K562 (cell line): ENCODE results near the gene PATL2. TPM values are rescaled to one million over a fixed set of nuclear protein-coding genes. Genes with fewer than 3 reads are reported as not detected.

Experiments
- CREB1 ChIP-seq, 2 experiments: sonication (generic) in 1 of 2; formaldehyde crosslinking in 1 of 2; IDR thresholded peaks; 2 replicates each; pipeline versions ENCODE4 v1.6.1 to v1.8.0; 2012 to 2022; ENCODE audit warnings: inconsistent platforms in 1 of 2, mild to moderate bottlenecking in 1 of 2, missing genetic modification reagents in 1 of 2, moderate library complexity in 1 of 2
- FOXJ2 ChIP-seq: fragments of 200-800 bp; sonication (Bioruptor generic); IDR thresholded peaks from 2 replicates; pipeline ENCODE4 v1.6.1; 2016; ENCODE audit warnings: missing genetic modification characterization, missing compliant biosample characterization
- HBP1 ChIP-seq: fragments of 450-650 bp; formaldehyde crosslinking; IDR thresholded peaks from 2 replicates; pipeline ENCODE4 v1.4.0; 2022; ENCODE audit warnings: missing genetic modification characterization
- NR2C2 ChIP-seq, 2 experiments: fragments of 200-800 bp in 1 of 2; sonication (Bioruptor generic) in 1 of 2; sonication (generic) in 1 of 2; formaldehyde crosslinking in 1 of 2; IDR thresholded peaks; 2 replicates each; pipeline versions ENCODE4 v1.6.1 to v1.8.0; 2016 to 2022; ENCODE audit warnings: mild to moderate bottlenecking in 1 of 2, missing compliant biosample characterization in 1 of 2, missing genetic modification characterization in 1 of 2, missing genetic modification reagents in 1 of 2
- RBFOX2 ChIP-seq: fragments of 200-400 bp; formaldehyde crosslinking; IDR thresholded peaks from 2 replicates; pipeline ENCODE4 v1.6.1; 2017; ENCODE audit warnings: low read depth, mild to moderate bottlenecking, low read length, moderate library complexity
- RBM39 ChIP-seq: fragments of 200-400 bp; formaldehyde crosslinking; optimal IDR thresholded peaks from 2 replicates; pipeline ENCODE3; 2018; ENCODE audit warnings: low read depth, low read length
- SMC3 ChIP-seq: conservative IDR thresholded peaks from 2 replicates; pipeline ENCODE4 v1.6.1; 2011; ENCODE audit warnings: low read depth, low read length, improper control_type of control experiment; ENCODE audit not compliant: insufficient read depth
- TBL1XR1 ChIP-seq, 2 experiments: IDR thresholded peaks; 2 replicates each; pipeline ENCODE4 v1.6.1; 2012; ENCODE audit warnings: improper control_type of control experiment in 2 of 2, low read length in 2 of 2, mild to moderate bottlenecking in 1 of 2
- XRCC4 ChIP-seq: IDR thresholded peaks from one replicate; pipeline ENCODE4 v1.6.1; 2011; ENCODE audit not compliant: insufficient read depth, insufficient read length; ENCODE audit errors: extremely low read depth
- YY1 ChIP-seq, 3 experiments: IDR thresholded peaks; 2 replicates each; pipeline ENCODE4 v1.6.1; 2011; ENCODE audit warnings: low read length in 2 of 3, mild to moderate bottlenecking in 2 of 3, moderate library complexity in 2 of 3, borderline replicate concordance in 1 of 3, control low read depth in 1 of 3, low read depth in 1 of 3; ENCODE audit not compliant: insufficient read depth in 3 of 3, insufficient replicate concordance in 2 of 3, control insufficient read depth in 1 of 3, insufficient read length in 1 of 3; ENCODE audit errors: extremely low read depth in 1 of 3
- ZBTB12 ChIP-seq: fragments of 250-450 bp; sonication (Bioruptor Pico); IDR thresholded peaks from 2 replicates; pipeline ENCODE4 v1.4.0; 2020
- ZNF175 ChIP-seq: fragments of 200-800 bp; sonication (Bioruptor generic); IDR thresholded peaks from 2 replicates; pipeline ENCODE4 v1.6.1; 2016; ENCODE audit warnings: low read depth, mild to moderate bottlenecking, missing genetic modification characterization, missing compliant biosample characterization
- ZNF584 ChIP-seq: fragments of 200-800 bp; sonication (Bioruptor generic); IDR thresholded peaks from 2 replicates; pipeline ENCODE4 v1.6.1; 2016; ENCODE audit warnings: low read depth, mild to moderate bottlenecking, missing genetic modification characterization, missing compliant biosample characterization
- polyA plus RNA-seq, 8 experiments: library from polyadenylated mRNA; depleted of rRNA in 4 of 8; stranded (reverse) in 5 of 8; unstranded in 3 of 8; fragments of >200 nt; fragmentation: Nextera tagmentation in 2 of 8; fragmentation: Illumina TruSeq in 1 of 8; extraction: Ambion mirVana in 2 of 8; extraction: Trizol in 1 of 8; gene quantifications; 2 replicates each; pipeline versions ENCODE4 v1.2.1 to v1.2.3, GENCODE V29; 2011 to 2014; ENCODE audit warnings: inconsistent platforms in 1 of 8, missing spikeins in 1 of 8
- total RNA-seq, 7 experiments: library from RNA; depleted of rRNA in 6 of 7; stranded (reverse); fragments of >200 nt in 6 of 7; fragmentation: Illumina TruSeq in 2 of 7; extraction: Trizol in 2 of 7; gene quantifications; 2 replicates each; pipeline versions ENCODE4 v1.2.1 to v1.2.3, GENCODE V29; 2011 to 2021; ENCODE audit warnings: low replicate concordance in 1 of 7
- TF ChIP-seq, protein P1 (sequence below): sonication (generic); formaldehyde crosslinking; IDR thresholded peaks from 2 replicates; pipeline ENCODE4 v1.8.1; 2023; ENCODE audit warnings: mild to moderate bottlenecking, missing genetic modification reagents
- TF ChIP-seq, protein P2 (sequence below): fragments of 450-650 bp; IDR thresholded peaks from 2 replicates; pipeline ENCODE4 v1.6.1; 2018; ENCODE audit warnings: mild to moderate bottlenecking, low read depth; ENCODE audit not compliant: partially characterized antibody
- TF ChIP-seq, protein P3 (sequence below): fragments of 450-650 bp; IDR thresholded peaks from 2 replicates; pipeline ENCODE4 v1.6.1; 2016; ENCODE audit warnings: borderline replicate concordance

PATL2 gene
- total and polyA plus RNA-seq, 9 of the 15 experiments (the other 6 are each of a cell fraction or from before 2014, with no cell fraction given): 0.42 to 1.1 (median 0.86) TPM

DNA sequence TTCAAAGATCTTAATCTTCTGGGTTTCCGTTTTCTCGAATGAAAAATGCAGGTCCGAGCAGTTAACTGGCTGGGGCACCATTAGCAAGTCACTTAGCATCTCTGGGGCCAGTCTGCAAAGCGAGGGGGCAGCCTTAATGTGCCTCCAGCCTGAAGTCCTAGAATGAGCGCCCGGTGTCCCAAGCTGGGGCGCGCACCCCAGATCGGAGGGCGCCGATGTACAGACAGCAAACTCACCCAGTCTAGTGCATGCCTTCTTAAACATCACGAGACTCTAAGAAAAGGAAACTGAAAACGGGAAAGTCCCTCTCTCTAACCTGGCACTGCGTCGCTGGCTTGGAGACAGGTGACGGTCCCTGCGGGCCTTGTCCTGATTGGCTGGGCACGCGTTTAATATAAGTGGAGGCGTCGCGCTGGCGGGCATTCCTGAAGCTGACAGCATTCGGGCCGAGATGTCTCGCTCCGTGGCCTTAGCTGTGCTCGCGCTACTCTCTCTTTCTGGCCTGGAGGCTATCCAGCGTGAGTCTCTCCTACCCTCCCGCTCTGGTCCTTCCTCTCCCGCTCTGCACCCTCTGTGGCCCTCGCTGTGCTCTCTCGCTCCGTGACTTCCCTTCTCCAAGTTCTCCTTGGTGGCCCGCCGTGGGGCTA, at the start of gene PATL2, which contains the start of gene B2M (continued):
- TF ChIP-seq RBFOX2: peak; percentile 99
- TF ChIP-seq HBP1 (CRISPR knock-in tag): no peak
- TF ChIP-seq CREB1 (IDR thresholded peaks at IDR 0.05): peak; percentile 96
- peak; percentile 98 for TF ChIP-seq CREB1 (CRISPR knock-in tag; IDR thresholded peaks at IDR 0.05)
- no peak for TF ChIP-seq XRCC4
- TF ChIP-seq NR2C2 (CRISPR knock-in tag; IDR thresholded peaks at IDR 0.05): no peak
- TF ChIP-seq NR2C2 (tag; IDR thresholded peaks at IDR 0.05): peak; percentile 70; the same call in 1 of the 2 replicates
- TF ChIP-seq ZBTB12: peak; percentile 94
- no peak for TF ChIP-seq ZNF175 (CRISPR knock-in tag)
- TF ChIP-seq TBL1XR1 (IDR thresholded peaks at IDR 0.05; ENCODE audit: low read length in 2 of 2): peak in 1 of 2 experiments; percentile 82; a peak in 2 of 4 replicates
- TF ChIP-seq, protein P1, sequence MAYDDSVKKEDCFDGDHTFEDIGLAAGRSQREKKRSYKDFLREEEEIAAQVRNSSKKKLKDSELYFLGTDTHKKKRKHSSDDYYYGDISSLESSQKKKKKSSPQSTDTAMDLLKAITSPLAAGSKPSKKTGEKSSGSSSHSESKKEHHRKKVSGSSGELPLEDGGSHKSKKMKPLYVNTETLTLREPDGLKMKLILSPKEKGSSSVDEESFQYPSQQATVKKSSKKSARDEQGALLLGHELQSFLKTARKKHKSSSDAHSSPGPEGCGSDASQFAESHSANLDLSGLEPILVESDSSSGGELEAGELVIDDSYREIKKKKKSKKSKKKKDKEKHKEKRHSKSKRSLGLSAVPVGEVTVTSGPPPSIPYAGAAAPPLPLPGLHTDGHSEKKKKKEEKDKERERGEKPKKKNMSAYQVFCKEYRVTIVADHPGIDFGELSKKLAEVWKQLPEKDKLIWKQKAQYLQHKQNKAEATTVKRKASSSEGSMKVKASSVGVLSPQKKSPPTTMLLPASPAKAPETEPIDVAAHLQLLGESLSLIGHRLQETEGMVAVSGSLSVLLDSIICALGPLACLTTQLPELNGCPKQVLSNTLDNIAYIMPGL (CRISPR knock-in tag): peak; percentile 85
- TF ChIP-seq YY1 (IDR thresholded peaks at IDR 0.05; ENCODE audit: borderline replicate concordance in 1 of 3, control insufficient read depth in 1 of 3, extremely low read depth in 1 of 3, insufficient read depth in 3 of 3, insufficient read length in 1 of 3, insufficient replicate concordance in 2 of 3, low read depth in 1 of 3, low read length in 2 of 3): peak in 2 of 3 experiments; percentile 54 to 68
- TF ChIP-seq, protein P2, sequence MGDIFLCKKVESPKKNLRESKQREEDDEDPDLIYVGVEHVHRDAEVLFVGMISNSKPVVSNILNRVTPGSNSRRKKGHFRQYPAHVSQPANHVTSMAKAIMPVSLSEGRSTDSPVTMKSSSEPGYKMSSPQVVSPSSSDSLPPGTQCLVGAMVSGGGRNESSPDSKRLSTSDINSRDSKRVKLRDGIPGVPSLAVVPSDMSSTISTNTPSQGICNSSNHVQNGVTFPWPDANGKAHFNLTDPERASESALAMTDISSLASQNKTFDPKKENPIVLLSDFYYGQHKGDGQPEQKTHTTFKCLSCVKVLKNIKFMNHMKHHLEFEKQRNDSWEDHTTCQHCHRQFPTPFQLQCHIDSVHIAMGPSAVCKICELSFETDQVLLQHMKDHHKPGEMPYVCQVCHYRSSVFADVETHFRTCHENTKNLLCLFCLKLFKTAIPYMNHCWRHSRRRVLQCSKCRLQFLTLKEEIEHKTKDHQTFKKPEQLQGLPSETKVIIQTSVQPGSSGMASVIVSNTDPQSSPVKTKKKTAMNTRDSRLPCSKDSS: no peak
- no peak for TF ChIP-seq RBM39
- TF ChIP-seq ZNF584 (CRISPR knock-in tag): no peak
- TF ChIP-seq, protein P3, sequence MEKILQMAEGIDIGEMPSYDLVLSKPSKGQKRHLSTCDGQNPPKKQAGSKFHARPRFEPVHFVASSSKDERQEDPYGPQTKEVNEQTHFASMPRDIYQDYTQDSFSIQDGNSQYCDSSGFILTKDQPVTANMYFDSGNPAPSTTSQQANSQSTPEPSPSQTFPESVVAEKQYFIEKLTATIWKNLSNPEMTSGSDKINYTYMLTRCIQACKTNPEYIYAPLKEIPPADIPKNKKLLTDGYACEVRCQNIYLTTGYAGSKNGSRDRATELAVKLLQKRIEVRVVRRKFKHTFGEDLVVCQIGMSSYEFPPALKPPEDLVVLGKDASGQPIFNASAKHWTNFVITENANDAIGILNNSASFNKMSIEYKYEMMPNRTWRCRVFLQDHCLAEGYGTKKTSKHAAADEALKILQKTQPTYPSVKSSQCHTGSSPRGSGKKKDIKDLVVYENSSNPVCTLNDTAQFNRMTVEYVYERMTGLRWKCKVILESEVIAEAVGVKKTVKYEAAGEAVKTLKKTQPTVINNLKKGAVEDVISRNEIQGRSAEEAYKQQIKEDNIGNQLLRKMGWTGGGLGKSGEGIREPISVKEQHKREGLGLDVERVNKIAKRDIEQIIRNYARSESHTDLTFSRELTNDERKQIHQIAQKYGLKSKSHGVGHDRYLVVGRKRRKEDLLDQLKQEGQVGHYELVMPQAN: no peak; the same call in 1 of the 2 replicates
- TF ChIP-seq FOXJ2: no peak
- TF ChIP-seq SMC3: no peak
